MCF 10A (cell line): ENCODE measurements around the gene PHF10. TPM values are rescaled to one million over a fixed set of nuclear protein-coding genes. Genes with fewer than 3 reads are reported as not detected.

ENCODE experiments used
- BruUV-seq: library from RNA; stranded (reverse); fragments of 400-500 nt; replicated peaks from 2 replicates; lab custom pipeline; 2021; lab: Mats Ljungman, UMichigan
- CTCF ChIA-PET: fragments of 300-600 bp; sonication (Branson Sonifier 250); formaldehyde crosslinking; extraction: SDS; loops from one replicate; lab custom pipeline; 2021; ENCODE audit warnings: antibody characterized with exemption, inconsistent platforms; lab: Yijun Ruan, JAX
- POLR2A ChIA-PET: fragments of 300-600, 350-650 bp; sonication (Branson Sonifier 250); formaldehyde crosslinking; extraction: SDS; loops from one replicate; lab custom pipeline; 2020; ENCODE audit warnings: antibody characterized with exemption, inconsistent platforms; lab: Yijun Ruan, JAX
- DNase-seq: peaks from one replicate; pipeline ENCODE4 v3.0.0-alpha.2; 2018; ENCODE audit not compliant: unreplicated experiment
- H3K27ac Mint-ChIP-seq: one replicate; pipeline ENCODE4 v1.8.0; 2022; ENCODE audit warnings: mild to moderate bottlenecking, low read depth, mixed read lengths; ENCODE audit not compliant: unreplicated experiment
- H3K27me3 Mint-ChIP-seq: one replicate; pipeline ENCODE4 v1.8.0; 2022; ENCODE audit warnings: mixed read lengths; ENCODE audit not compliant: insufficient read depth, unreplicated experiment
- H3K36me3 Mint-ChIP-seq: one replicate; pipeline ENCODE4 v1.8.0; 2022; ENCODE audit warnings: mild to moderate bottlenecking, moderate library complexity, mixed read lengths; ENCODE audit not compliant: insufficient read depth, unreplicated experiment
- H3K4me1 Mint-ChIP-seq: one replicate; pipeline ENCODE4 v1.8.0; 2022; ENCODE audit warnings: mixed read lengths; ENCODE audit not compliant: insufficient read depth, unreplicated experiment
- H3K4me3 Mint-ChIP-seq: one replicate; pipeline ENCODE4 v1.8.0; 2022; ENCODE audit warnings: mild to moderate bottlenecking, moderate library complexity, mixed read lengths; ENCODE audit not compliant: unreplicated experiment
- H3K9me3 Mint-ChIP-seq: one replicate; pipeline ENCODE4 v1.8.0; 2022; ENCODE audit warnings: mixed read lengths; ENCODE audit not compliant: unreplicated experiment
- CTCF ChIP-seq: fragments of 200-600 bp; IDR thresholded peaks from one replicate; pipeline ENCODE4 v1.8.0; 2022; ENCODE audit warnings: antibody characterized with exemption, mild to moderate bottlenecking; ENCODE audit not compliant: unreplicated experiment
- intact Hi-C: fragments of 100-400 bp; cut with micrococcal nuclease; formaldehyde crosslinking; loops from 2 replicates; pipeline ENCODE4 v1.14.1; 2022
- total RNA-seq: library from RNA; stranded (reverse); gene quantifications from 2 replicates; pipeline ENCODE4 v1.2.3, GENCODE V29; 2022

The PHF10 gene
- total RNA-seq, 1 experiment from 2014 or later, result 27.2 TPM

- no peak for DNase-seq
- peaks cover 13% of the 10 kb centered on the region for H3K9me3 Mint-ChIP-seq
- no peak overlapping the region for H3K4me3 Mint-ChIP-seq
- BruUV-seq, result no TSS peak
- no peaks in the 10 kb centered on the region for H3K27me3 Mint-ChIP-seq
- intact Hi-C loops, result no loop called here
- peaks cover 27% of the 10 kb centered on the region for H3K36me3 Mint-ChIP-seq
- CTCF ChIA-PET, result interaction anchor here (1.1 to 1.4 kb wide), 2 partner anchors 9 to 721 kb away, joined by 4 read pairs; no protein-coding TSS in a partner anchor
- TF ChIP-seq CTCF, result no peak
- no peak overlapping the region for H3K27ac Mint-ChIP-seq
- POLR2A ChIA-PET, result interaction anchor here (0.7 to 1.7 kb wide), 2 partner anchors 25 to 41 kb away, joined by 3 to 8 read pairs; partner anchors contain the start of genes C6orf120 and WDR27
- H3K4me1 Mint-ChIP-seq, result peaks cover 8% of the 10 kb centered on the region
Measured at GRCh38 chr6:169677096-169677495, 47.2 kb downstream of the PHF10 start.

- Mint-ChIP-seq H3K9me3 (peaks cover 4% of the 10 kb centered on the region), H3K27me3 (no peaks in the 10 kb centered on the region), H3K4me3 (no peak overlapping the region), H3K36me3 (peaks cover 27% of the 10 kb centered on the region), H3K27ac (no peak overlapping the region), H3K4me1 (peaks cover 8% of the 10 kb centered on the region)
- ChIA-PET CTCF (no interaction called here), POLR2A (interaction anchor here (1.4 kb wide), 1 partner anchor 14 kb away, joined by 5 read pairs; no protein-coding TSS in a partner anchor)
- no TSS peak for BruUV-seq
- TF ChIP-seq CTCF, result no peak
- DNase-seq, result no peak
- intact Hi-C loops, result no loop called here
Measured at GRCh38 chr6:169675011-169675410, 49.3 kb downstream of the PHF10 start.

GRCh38 chr6:169671563-169671962 lies 52.7 kb downstream of the PHF10 start:
- no TSS peak for BruUV-seq
- H3K36me3 Mint-ChIP-seq, result peaks cover 47% of the 10 kb centered on the region
- H3K27me3 Mint-ChIP-seq, result no peaks in the 10 kb centered on the region
- ChIA-PET POLR2A (no interaction called here), CTCF (interaction anchor here (0.7 kb wide), 1 partner anchor 37 kb away, joined by 3 read pairs; no protein-coding TSS in a partner anchor)
- DNase-seq, result no peak
- no peak for TF ChIP-seq CTCF
- no peaks in the 10 kb centered on the region for H3K9me3 Mint-ChIP-seq
- H3K4me1 Mint-ChIP-seq, result peaks cover 5% of the 10 kb centered on the region
- no peak overlapping the region for H3K4me3 Mint-ChIP-seq
- no peak overlapping the region for H3K27ac Mint-ChIP-seq
- intact Hi-C loops, result no loop called here

GRCh38 chr6:169669889-169670288 lies 54.4 kb downstream of the PHF10 start:
- no peaks in the 10 kb centered on the region for H3K9me3 Mint-ChIP-seq
- TF ChIP-seq CTCF, result no peak
- DNase-seq, result no peak
- no peak overlapping the region for H3K4me3 Mint-ChIP-seq
- H3K27ac Mint-ChIP-seq, result no peak overlapping the region
- H3K27me3 Mint-ChIP-seq, result no peaks in the 10 kb centered on the region
- intact Hi-C loops, result no loop called here
- H3K36me3 Mint-ChIP-seq, result peaks cover 40% of the 10 kb centered on the region
- ChIA-PET POLR2A (interaction anchor here (0.8 to 1.8 kb wide), 4 partner anchors 15 to 58 kb away, joined by 3 to 5 read pairs (median 4); partner anchors contain the start of genes C6orf120 and WDR27), CTCF (no interaction called here)
- H3K4me1 Mint-ChIP-seq, result peaks cover 5% of the 10 kb centered on the region
- no TSS peak for BruUV-seq
